GM12878 (cell line): ENCODE measurements around the gene TIGD7.

ENCODE experiments used
- ATF3 ChIP-seq: IDR thresholded peaks from 2 replicates; pipeline ENCODE4 v1.6.1; 2011; ENCODE audit warnings: low read depth, mild to moderate bottlenecking, low read length, moderate library complexity, borderline replicate concordance; ENCODE audit errors: extremely low read depth
- BRCA1 ChIP-seq: IDR thresholded peaks from 2 replicates; pipeline ENCODE4 v1.6.1; 2011; ENCODE audit warnings: low read depth, low read length, improper control_type of control experiment
- EZH2 ChIP-seq: IDR thresholded peaks from 2 replicates; pipeline ENCODE4 v1.6.1; 2012; ENCODE audit warnings: low read depth, mild to moderate bottlenecking, control low read depth, inconsistent platforms, low read length, borderline replicate concordance; ENCODE audit not compliant: control insufficient read depth
- FOS ChIP-seq: IDR thresholded peaks from 3 replicates; pipeline ENCODE4 v1.6.1; 2011; ENCODE audit warnings: borderline replicate concordance; ENCODE audit not compliant: insufficient read length; ENCODE audit errors: extremely low read depth
- FOXK2 ChIP-seq: fragments of 450-650 bp; IDR thresholded peaks from 2 replicates; pipeline ENCODE4 v1.6.1; 2017; ENCODE audit warnings: mild to moderate bottlenecking, moderate library complexity
- HDGF ChIP-seq: fragments of 450-650 bp; IDR thresholded peaks from 2 replicates; pipeline ENCODE4 v1.6.1; 2016; ENCODE audit warnings: antibody characterized with exemption
- MAX ChIP-seq: IDR thresholded peaks from 2 replicates; pipeline ENCODE4 v1.6.1; 2012; ENCODE audit warnings: low read depth, low read length, improper control_type of control experiment
- PKNOX1 ChIP-seq: fragments of 450-650 bp; IDR thresholded peaks from 2 replicates; pipeline ENCODE4 v1.6.1; 2016; ENCODE audit warnings: mild to moderate bottlenecking
- REST ChIP-seq: IDR thresholded peaks from 2 replicates; pipeline ENCODE4 v1.6.1; 2012; ENCODE audit warnings: mild to moderate bottlenecking, low read depth, low read length
- RFX5 ChIP-seq: IDR thresholded peaks from 2 replicates; pipeline ENCODE4 v1.6.1; 2011; ENCODE audit warnings: low read depth, low read length, improper control_type of control experiment
- TF ChIP-seq, protein P1 (sequence below): fragments of 450-650 bp; conservative IDR thresholded peaks from 2 replicates; pipeline ENCODE4 v1.6.1; 2017; ENCODE audit warnings: mild to moderate bottlenecking, moderate library complexity
- TF ChIP-seq, protein P2 (sequence below), 3 experiments: IDR thresholded peaks in 2 of 3; conservative IDR thresholded peaks in 1 of 3; 2 replicates each; pipeline ENCODE4 v1.5.1; 2011; ENCODE audit warnings: low read depth in 3 of 3, low read length in 3 of 3, mild to moderate bottlenecking in 3 of 3, control low read depth in 2 of 3, moderate library complexity in 2 of 3, inconsistent platforms in 1 of 3, mixed read lengths in 1 of 3; ENCODE audit not compliant: control insufficient read depth in 2 of 3, insufficient read depth in 1 of 3; ENCODE audit errors: extremely low read depth in 1 of 3

DNA sequence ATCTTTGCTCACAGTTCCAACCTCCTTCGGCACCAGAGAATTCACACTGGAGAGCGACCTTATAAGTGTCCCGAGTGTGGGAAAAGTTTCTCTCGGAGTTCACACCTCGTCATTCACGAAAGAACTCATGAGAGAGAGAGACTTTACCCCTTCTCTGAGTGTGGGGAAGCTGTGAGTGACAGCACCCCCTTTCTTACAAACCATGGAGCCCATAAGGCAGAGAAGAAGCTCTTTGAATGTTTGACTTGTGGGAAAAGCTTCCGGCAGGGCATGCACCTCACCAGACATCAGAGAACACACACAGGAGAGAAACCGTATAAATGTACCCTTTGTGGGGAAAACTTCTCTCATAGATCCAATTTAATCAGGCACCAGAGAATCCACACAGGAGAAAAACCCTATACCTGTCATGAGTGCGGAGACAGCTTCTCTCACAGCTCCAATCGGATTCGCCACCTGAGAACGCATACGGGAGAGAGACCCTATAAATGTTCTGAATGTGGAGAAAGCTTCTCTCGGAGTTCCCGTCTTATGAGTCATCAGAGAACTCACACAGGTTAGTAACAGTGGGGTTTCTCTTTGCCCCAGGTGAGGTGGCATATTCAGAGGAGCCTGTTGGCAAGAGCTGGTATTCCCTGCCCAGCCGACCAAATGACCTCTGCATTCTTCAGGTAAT, 15.1 kb downstream of the TIGD7 start:
- TF ChIP-seq RFX5 (no peak), ATF3 (no peak), BRCA1 (no peak), PKNOX1 (no peak), EZH2 (no peak), FOXK2 (no peak), MAX (no peak), HDGF (no peak), FOS (no peak), REST (no peak)
- TF ChIP-seq, protein P1, sequence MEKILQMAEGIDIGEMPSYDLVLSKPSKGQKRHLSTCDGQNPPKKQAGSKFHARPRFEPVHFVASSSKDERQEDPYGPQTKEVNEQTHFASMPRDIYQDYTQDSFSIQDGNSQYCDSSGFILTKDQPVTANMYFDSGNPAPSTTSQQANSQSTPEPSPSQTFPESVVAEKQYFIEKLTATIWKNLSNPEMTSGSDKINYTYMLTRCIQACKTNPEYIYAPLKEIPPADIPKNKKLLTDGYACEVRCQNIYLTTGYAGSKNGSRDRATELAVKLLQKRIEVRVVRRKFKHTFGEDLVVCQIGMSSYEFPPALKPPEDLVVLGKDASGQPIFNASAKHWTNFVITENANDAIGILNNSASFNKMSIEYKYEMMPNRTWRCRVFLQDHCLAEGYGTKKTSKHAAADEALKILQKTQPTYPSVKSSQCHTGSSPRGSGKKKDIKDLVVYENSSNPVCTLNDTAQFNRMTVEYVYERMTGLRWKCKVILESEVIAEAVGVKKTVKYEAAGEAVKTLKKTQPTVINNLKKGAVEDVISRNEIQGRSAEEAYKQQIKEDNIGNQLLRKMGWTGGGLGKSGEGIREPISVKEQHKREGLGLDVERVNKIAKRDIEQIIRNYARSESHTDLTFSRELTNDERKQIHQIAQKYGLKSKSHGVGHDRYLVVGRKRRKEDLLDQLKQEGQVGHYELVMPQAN = no peak
- TF ChIP-seq, protein P2, sequence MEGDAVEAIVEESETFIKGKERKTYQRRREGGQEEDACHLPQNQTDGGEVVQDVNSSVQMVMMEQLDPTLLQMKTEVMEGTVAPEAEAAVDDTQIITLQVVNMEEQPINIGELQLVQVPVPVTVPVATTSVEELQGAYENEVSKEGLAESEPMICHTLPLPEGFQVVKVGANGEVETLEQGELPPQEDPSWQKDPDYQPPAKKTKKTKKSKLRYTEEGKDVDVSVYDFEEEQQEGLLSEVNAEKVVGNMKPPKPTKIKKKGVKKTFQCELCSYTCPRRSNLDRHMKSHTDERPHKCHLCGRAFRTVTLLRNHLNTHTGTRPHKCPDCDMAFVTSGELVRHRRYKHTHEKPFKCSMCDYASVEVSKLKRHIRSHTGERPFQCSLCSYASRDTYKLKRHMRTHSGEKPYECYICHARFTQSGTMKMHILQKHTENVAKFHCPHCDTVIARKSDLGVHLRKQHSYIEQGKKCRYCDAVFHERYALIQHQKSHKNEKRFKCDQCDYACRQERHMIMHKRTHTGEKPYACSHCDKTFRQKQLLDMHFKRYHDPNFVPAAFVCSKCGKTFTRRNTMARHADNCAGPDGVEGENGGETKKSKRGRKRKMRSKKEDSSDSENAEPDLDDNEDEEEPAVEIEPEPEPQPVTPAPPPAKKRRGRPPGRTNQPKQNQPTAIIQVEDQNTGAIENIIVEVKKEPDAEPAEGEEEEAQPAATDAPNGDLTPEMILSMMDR (IDR thresholded peaks at IDR 0.05 in 2 of 3, conservative IDR thresholded peaks at IDR 0.05 in 1 of 3; ENCODE audit: control insufficient read depth in 2 of 3, extremely low read depth in 1 of 3, insufficient read depth in 1 of 3, low read depth in 3 of 3, low read length in 3 of 3) = no peak
